Colon (tissue), 2 donors: Measurements from ENCODE around the gene PTP4A2.
"Not testable (repeated sequence)": the region's sequence is repeated elsewhere in the genome, so short reads cannot be mapped to it uniquely, and the experiment has no call there.

ENCODE experiments used
- FAIRE-seq: peaks from 2 replicates; lab custom pipeline; 2012; peaks lifted over from hg19 to GRCh38; lab: Jason Lieb, UNC
- donor health status: control.
- donor health status: control.

Gene PTP4A2

DNA sequence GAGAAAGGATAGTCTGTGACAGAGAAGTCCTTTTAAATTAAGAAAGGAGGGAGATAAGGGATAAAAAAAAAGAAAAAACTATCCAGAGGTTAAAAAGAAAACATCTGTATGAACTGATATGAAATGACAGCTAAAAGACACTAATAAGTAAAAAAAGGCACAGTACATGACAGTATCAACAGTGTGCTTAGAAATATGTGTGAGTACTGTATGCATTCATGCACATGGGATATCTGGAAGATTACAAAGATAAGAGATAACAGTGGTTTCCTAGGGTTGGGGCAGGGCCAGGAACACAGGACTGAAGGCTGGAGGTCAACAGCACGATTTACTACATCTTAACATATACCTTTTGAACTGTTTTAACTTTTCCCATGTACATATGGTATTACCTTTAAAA lies 13.3 kb downstream of the PTP4A2 start:
- FAIRE-seq, result no peak

DNA sequence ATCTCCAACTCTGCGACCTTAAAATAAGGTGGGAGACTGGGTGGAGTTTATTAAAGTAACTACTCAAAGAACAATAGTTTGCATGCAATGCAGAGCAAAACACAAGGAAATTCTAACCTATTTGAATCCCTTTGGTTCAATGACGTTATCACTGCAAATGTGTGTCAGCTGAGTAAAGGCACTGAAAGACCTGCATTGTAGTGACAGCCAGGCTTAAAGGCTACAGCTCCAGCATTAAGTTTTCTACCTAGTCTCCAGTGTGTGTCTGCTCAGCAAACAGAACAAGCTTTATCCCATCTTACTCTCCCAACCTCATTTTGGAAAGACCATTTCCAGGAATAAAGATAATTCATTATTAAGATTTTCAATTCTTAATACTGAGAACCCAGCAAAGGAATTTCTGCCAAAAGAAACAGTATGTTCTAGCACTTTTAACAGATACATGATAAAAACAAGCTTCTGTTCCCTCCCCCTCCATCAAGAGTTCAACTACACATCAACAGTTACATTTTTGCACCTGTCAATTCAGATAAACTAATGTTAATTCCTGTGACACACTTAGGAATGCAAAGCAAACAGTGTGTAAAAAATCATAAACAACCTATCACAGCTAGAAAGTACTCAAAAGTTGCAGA lies 14.2 kb downstream of the PTP4A2 start:
- FAIRE-seq, result no peak

DNA sequence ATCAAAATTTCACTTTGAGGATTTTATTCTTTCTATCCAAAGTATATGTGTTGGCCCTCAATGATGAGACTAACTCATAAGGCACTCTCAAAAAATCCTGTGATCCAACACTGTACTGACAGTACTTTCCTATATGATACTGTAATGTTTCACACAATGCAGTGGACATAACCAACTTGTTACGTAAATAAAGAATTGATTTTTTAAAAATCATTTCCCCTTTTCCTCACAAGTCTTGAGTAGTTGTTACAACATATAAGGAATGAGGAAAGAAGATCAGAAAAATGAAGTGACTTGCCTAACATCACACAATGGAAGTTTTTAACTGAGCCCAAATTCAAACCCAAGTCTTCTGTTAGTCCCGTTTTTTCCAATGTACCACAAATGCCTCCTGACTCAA lies 17.2 kb downstream of the PTP4A2 start:
- no peak for FAIRE-seq

DNA sequence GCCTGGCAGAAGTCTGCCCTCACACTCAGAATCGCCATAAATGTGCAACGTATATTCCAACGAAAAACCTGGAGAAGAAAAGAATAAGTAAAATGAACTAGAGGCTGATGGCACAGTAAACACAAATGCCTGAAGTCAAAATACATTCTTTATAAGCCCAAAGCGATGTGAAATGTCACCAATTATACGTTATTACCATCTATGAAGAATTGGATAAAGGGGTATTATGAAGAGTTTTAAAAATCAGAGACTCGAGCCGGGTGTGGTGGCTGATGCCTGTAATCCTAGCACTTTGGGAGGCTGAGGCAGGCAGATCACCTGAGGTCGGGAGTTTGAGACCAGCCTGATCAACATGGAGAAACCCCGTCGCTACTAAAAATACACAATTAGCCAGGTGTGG lies 18.6 kb downstream of the PTP4A2 start:
- FAIRE-seq, result no peak

DNA sequence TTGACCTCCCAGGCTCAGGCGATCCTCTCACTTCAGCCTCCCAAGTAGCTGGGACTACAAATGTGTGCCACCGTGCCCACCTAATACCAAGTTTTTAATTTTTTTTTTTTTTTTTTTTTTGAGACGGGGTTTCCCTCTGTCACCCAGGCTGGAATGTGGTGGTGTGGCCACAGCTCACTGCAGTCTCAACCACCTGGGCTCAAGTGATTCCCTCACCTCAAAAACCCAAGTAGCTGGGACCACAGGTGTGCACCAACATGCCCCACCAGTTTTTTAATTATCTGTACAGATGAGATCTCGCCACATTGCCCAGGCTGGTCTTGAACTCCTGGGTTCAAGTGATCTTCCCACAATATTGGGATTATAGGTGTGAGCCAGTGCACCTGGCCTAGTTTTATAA lies 22.7 kb downstream of the PTP4A2 start:
- FAIRE-seq, result no peak

DNA sequence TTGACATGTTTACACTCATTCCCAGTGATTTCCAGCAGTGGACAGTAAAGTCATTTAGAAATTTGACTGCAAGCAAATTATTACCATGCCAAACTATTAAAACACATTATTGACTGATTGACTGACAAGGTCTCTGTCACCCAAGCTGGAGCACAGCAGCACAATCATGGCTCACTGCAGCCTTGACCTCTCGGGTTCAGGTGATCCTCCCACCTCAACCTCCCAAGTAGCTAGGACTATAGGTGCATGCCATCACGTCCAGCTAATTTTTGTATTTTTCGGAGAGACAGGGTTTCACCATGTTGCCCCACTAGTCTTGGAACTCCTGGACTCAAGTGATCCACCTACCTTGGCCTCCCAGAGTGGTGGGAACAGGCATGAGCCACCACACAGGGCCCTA lies 24.2 kb downstream of the PTP4A2 start:
- no peak for FAIRE-seq

DNA sequence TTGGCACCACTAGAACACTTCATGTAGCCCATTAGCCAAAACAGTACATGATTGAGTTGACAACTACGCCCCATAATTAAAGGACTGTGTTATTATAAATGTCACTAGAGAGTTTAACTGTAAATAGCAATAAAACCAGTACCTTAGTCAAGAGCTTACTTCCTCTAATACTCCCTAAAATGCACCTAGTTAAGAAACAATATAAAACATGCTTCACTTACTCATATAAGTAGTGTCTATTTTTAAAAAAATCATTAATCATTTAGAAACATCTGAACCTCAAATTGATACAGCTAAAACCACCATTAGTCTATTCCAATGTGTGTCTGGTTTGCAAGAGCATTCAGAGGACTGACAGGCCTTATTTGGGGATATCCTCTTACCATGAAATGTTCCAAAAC lies 25.3 kb downstream of the PTP4A2 start:
- no peak for FAIRE-seq

DNA sequence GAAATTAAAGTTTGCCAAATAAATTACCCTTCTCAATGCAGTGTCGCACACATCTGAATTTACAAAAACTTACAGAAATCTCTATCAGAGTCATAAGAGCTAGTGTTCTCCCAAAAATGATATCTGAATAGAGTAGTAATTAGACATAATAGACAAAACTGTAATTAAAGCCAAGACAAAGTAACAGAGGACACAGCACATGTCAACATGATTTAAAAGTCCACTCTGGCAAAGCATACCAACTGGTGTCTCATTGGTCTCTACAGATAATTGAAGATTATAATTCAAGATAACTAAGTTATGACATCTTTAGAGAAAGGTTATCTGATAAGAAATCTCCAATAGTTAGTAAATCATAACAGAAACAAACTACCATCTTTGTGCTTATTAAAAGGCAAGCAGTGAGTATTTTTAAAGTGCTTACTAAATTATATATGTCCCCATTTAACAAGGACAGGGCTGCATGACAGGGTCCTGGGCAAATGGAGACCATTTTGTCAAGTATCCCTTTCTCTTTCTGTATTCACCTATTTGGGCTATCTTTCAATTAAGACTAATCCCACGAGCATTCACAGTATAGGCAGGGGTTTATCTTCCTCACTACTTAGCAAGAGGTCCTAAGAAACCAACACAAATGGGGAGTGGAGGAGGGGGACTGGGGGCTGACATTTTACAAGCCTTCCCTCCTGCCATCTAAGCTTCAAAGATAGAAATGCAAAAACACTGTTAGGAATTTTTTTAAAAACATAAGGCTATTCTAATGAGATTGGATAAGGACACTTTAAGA lies 26.0 kb downstream of the PTP4A2 start:
- no peak for FAIRE-seq

DNA sequence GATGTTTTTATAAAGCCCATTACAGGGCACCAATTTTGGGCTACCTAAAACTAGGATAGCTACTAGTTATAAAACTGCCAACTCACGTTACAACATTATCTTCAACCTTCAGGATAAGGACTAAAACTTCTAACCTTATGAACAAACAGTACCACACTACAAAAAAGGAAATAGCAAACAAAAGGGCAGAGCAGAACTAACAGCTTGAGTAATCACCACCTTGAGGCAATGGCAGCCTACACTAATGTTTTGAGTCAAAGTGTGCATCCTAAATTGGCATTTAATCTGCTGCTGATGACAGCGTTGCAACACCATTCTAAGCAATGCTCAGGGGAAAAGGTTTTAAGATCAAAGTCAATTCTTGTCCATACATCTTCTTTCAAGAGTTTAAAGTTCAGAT lies 27.2 kb downstream of the PTP4A2 start:
- no peak for FAIRE-seq

DNA sequence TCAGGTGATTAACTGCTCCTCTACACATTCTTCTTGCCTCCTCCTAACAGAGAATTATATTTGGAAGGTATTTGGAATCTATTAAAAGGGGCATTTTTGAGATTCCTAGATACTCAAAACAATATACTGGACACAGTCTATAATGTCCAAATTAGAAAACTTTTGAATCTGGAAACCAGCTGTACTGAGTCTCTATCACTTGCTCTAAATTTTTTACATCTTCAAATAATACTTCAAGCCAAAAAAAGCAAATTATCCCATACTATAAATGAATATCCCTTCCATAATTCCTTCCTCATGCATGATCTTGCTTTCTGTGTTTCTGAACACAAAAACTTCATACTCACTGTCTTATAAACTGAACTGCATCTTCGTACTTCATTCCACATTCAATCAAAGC lies 28.5 kb downstream of the PTP4A2 start:
- FAIRE-seq, result no peak

DNA sequence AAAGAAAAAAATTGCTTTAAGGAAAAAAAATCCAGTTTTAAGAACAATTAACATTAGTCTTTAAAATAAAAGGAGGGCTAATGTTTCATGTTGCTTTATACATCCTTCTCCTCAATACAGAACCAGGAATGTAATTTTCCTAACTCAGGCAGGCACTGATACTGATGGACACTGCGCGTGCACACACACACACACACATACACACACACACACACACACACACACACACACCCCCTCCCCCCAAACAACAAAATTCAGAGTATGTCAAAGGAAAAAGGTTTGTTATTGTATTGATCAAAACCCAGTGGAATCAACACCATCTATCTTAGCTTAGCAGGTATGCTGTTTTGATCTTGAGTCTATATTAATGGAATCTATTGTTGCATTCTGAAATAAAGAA lies 31.6 kb downstream of the PTP4A2 start:
- FAIRE-seq, result no peak

DNA sequence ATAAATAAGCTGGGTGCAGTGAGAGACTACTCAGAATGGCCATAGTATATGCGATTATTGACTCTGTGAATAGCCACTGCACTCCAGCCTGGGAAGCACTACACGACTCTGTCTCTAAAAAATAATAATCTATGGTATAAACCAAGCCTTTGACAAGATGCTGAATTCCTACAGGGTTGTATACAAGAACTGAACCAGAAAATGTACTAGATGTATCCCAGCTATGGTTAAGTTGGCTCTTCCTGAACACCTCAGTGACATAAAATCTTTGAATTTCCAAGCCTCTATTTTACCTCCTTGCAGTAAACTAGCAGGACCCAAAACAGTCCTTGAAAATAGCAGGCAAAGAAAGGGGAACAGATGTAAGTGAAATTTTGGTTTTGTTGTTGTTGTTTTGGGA lies 32.5 kb downstream of the PTP4A2 start:
- FAIRE-seq, result no peak

DNA sequence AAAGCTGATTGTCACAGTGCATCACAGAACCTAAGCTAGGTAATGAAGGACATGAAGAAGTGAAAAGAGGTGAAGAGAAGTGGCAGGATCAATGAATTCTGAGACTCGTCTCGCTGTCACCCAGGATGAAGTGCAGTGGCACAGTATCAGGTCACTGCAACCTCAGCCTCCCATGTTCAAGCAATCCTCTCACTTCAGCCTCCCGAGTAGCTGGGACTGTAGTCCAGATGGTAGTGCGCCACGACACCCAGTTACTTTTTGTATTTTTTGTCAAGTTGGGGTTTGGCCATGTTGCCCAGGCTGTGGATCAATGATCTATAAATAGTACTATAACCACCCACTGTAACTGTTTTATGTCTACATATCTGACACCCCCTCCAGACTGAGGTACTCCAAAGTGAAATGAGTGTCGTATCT lies 33.1 kb downstream of the PTP4A2 start:
- FAIRE-seq, result no peak

DNA sequence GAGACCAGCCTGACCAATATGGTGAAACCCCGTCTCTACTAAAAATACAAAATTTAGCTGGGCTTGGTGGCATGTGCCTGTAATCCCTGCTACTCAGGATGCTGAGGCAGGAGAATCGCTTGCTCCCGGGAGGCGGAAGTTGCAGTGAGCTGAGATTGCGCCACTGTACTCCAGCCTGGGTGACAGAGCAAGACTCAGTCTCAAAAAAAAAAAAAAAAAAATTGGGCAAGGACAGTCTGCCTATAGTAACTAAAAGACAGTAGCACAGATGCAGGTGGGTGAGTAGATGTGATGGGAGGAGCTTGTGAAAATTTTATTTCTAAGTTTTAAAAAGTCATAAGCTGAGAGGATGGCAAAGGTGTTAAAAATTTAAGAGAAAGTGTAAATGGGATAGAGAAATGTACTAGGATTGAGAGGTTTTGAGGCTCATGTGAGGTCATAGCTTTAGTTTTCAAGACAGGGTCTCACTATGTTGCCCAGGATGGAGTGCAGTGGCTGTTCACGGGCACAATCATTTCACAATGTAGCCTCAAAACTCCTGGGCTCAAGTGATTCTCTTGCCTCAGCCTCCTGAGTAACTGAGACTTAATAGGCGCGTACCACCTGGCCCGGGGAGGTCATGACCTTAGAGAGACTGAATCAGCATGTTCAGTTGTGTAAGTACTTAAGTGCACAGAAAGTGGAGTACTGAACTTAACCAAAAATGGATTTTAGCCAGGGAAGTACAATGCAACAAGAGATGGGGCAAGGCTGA lies 33.7 kb downstream of the PTP4A2 start:
- no peak for FAIRE-seq

DNA sequence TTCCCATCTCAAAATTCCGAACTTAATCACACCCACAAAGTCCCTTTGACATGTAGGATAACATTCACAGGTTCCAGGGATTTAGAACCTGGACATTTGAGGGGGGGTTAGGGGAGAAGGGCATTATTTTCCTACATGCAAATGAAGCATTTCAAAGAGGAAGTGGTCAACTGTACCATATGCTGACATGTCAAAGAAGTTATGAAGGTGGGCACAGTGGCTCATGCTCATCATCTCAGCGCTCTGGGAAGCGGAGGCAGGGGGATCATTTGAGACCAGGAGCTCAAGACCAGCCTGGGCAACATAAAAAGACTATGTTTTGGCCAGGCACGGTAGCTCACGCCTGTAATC lies 35.7 kb downstream of the PTP4A2 start:
- FAIRE-seq, result no peak

DNA sequence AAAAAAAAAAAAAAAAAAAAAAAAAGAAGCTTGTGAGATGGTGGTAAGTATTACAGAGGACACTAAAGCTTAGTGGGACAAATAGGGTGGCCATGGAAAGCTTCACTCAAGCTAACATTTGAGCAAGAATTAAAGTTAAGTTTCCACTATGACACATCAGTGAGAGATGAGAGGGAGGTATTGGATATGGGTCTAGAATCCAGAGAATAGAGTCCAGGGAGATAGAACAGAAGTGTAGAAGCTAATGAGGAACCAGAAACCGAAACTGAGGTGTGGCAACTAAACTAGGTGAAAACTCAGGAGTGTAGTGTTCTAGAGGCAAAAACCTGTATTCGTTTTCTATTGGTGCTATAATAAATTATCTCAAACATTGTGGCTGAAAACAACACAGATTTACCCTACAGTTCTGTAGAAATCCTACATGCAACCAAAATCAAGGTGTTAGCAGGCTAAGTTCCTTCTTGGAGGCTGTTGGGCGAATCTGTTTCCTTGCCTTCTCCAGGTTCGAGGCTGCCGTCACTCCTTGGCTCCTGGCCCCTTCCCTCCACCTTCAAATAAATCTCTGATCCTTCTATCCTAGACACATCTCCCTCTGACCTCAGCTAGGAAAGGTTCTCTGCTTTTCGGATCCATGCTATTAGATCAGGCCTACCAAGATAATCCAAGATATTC lies 36.2 kb downstream of the PTP4A2 start:
- FAIRE-seq, result no peak

DNA sequence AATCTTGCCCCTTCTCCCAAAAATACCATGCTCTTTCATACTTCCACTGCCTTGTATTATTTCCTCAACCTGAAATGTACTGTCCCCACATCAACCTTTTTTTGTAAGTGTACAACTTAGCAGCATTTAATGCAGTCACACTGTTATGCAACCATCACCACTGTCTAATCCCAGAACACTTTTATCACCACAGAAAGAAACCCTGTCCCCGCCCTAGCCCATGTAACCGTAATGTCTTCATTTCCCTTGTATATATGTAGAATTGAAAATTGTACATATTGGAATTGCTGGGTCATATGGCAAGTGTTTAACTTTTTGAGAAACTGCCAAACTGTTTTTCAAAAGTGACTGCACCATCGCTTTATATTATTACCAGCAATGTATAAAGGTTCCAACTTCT lies 37.4 kb downstream of the PTP4A2 start:
- FAIRE-seq, result no peak

DNA sequence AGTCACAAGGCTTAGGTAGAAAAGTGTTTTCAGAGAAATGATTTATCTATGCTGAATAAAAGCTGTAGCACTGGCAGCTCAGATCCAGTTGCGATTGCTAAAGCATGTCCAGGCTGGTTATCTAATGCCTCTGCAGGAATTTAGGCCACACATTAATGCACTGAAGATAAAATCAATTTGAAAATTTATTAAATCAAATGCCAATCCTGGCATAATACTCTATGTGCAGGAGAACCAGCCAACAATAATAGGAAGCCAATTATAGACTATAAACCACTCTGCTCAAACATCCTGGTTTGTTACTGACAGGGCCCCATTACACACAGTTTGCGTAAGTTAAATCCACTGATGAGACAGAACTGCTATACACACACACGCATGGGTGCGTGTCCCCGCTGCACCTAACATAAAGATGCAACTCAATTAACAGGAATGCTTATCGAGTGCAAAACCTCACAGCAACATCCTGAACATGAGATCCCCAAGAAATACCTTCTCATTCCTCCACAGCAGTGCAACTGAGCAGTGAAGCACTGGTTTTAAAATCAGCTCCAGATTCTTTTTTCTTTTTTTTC lies 40.6 kb downstream of the PTP4A2 start:
- no peak for FAIRE-seq

DNA sequence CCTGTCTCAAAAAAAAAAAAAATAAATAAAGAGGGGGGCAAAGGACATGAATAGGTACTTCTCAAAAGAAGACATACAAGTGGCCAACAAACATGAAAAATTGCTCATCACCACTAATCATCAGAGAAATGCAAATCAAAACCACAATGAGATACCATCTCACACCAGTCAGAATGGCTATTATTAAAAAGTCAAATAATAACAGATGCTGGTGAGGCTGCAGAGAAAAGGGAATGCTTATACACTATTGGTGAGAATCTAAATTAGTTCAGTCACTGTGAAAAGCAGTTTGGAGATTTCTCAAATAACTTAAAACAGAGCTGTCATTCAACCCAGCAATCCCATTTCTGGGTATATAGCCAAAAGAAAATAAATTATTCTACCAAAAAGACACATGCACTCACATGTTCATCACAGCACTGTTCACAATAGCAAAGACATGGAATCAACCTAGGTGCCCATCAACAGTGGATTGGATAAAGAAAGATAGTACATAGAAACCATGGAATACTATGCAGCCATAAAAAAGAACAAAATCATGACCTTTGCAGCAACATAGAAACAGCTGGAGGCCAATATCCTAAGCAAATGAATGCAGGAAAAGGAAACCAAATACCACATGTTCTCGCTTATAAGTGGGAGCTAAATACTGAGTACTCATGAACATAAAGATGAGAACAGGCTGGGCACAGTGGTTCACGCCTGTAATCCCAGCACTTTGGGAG lies 42.5 kb downstream of the PTP4A2 start:
- FAIRE-seq, result not testable (repeated sequence)

DNA sequence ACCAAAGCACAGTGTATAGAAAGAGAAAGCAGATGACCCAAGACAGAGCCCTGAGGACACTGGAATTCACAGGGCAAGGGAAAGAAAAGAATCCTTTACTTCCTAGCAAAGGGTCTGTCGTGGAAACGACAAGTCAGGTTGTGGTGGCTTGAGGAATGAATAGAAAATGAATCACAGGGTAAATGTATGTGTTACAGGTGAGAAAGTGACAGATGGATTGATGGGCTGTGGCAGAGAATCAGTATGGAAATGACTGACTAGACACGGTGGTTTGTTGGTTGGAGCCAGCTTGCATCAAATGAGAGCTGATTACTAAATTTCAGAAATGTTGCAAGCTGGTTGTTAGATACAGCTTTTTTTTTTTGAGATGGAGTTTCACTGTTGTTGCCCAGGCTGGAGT lies 46.9 kb downstream of the PTP4A2 start:
- FAIRE-seq, result no peak

DNA sequence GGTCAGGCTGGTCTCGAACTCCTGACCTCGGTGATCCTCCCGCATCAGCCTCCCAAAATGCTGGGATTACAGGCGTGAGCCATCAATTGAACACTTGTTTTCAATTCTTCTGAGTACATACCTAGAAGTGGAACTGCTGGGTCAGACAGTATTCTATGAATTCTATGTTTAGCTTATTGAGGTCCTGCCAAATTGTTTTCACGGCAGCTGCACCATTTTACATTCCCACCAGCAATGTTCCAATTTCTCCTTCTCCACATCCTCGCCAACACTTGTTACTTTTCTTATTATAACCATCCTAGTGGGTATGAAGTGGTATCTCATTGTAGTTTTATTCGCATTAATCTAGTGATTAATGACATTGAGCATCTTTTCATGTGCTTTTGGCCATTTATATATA lies 49.9 kb downstream of the PTP4A2 start:
- no peak for FAIRE-seq

DNA sequence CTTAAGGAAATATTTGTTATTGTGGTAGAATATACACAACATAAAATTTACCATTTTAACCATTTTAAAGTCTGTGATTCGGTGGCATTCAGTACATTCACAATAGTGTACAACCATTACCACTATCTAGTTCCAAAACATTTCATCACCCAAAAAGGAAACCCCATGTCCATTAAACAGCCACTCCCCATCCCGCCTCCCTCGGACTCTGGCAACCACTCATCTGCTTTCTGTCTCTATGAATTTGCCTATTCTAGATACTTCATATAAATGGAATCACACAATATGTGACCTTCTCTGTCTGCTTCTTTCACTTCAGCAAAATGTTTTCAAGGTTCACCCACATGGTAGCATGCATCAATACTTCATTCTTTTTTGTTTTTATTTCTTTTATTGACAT lies 51.3 kb downstream of the PTP4A2 start:
- FAIRE-seq, result no peak
